PC-9 (cell line): ENCODE results near the gene IMP4.

ENCODE experiments used
- CTCF ChIP-seq: fragments of 200-600 bp; sonication (generic); conservative IDR thresholded peaks from 2 replicates; pipeline ENCODE4 v1.6.1; 2017; ENCODE audit warnings: mixed run types, antibody characterized with exemption, mild to moderate bottlenecking, moderate library complexity
- EZH2 ChIP-seq: fragments of 200-600 bp; sonication (generic); IDR thresholded peaks from 2 replicates; pipeline ENCODE4 v1.8.0; 2017; ENCODE audit warnings: antibody characterized with exemption, low read depth

DNA sequence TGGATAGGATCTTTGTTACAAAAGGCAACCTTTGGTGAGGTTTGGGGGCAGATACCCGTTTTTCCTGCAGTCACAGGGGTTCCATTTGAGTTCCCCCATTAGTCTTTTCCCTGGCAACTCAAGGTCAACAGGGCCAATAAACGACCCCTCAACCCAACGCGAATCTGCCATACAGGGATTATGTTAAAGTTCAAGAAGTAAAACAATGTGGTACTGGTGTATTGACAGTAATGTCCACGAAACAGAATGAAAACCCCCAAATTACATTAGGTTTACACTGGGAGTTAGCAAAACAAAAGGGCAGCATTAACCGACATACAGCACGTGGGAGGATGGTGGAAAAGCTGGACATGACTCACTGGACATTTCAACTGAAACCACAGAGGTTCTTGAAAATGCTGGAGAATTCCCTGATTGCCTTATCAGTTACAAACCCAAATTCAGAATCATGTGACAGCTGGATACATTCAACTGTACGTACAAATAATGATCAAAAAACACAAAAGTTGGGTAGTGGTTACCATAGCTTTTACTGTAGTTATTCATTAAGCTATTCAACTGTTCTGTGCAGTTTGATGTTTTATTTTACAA, 4.9 kb upstream of the IMP4 start:
- TF ChIP-seq CTCF (no peak), EZH2 (no peak)
